K562 (cell line): ENCODE measurements around the gene IFI44L. TPM values are rescaled to one million over a fixed set of nuclear protein-coding genes. Genes with fewer than 3 reads are reported as not detected.

Experiments
- ATAC-seq: fragments of 200-7000 bp; cut with Tn5 transposase; 3 replicates; pipeline ENCODE4 v1.9.1; 2020; ENCODE audit warnings: moderate library complexity
- BruUV-seq: library from RNA; stranded (reverse); fragments of 400-500 nt; replicated peaks from 2 replicates; lab custom pipeline; 2021; lab: Mats Ljungman, UMichigan
- CTCF ChIA-PET: fragments of 300-600 bp; formaldehyde crosslinking; extraction: SDS; loops from one replicate; lab custom pipeline; 2021; ENCODE audit warnings: low intra/inter-chr PET ratio; lab: Yijun Ruan, JAX
- POLR2A ChIA-PET: fragments of 300-600, 350-650 bp; sonication (Branson Sonifier 250); formaldehyde crosslinking; extraction: SDS; loops from one replicate; lab custom pipeline; 2021; ENCODE audit warnings: antibody characterized with exemption, inconsistent platforms; lab: Yijun Ruan, JAX
- DNase-seq, 4 experiments: peaks; one replicate each; pipeline versions ENCODE4 v3.0.0 to v3.0.0-alpha.2; 2011 to 2018; ENCODE audit warnings: low spot score in 3 of 4, mixed read lengths in 3 of 4; ENCODE audit errors: extremely low read depth in 1 of 4
- FAIRE-seq: peaks from 2 replicates; lab custom pipeline; 2011; peaks lifted over from hg19 to GRCh38; lab: Jason Lieb, UNC
- H2AFZ ChIP-seq: 2 replicates; pipeline ENCODE4 v1.6.0; 2011; ENCODE audit warnings: low read depth, low read length, control low read depth, inconsistent platforms
- H3K27ac ChIP-seq: fragments of 200-600 bp; 3 replicates; pipeline ENCODE4 v1.8.0; 2011; ENCODE audit warnings: low read depth, mild to moderate bottlenecking, control low read depth, inconsistent platforms, low read length, moderate library complexity, mixed read lengths; ENCODE audit errors: extremely low read depth
- H3K27me3 ChIP-seq, 2 experiments: fragments of 300-600 bp in 1 of 2; 2 replicates in 1 of 2; 3 replicates in 1 of 2; pipeline versions ENCODE4 v1.6.0 to v1.8.0; 2011; ENCODE audit warnings: inconsistent platforms in 2 of 2, low read length in 2 of 2, mild to moderate bottlenecking in 1 of 2, mixed read lengths in 1 of 2, moderate library complexity in 1 of 2; ENCODE audit not compliant: control insufficient read depth in 2 of 2, insufficient read depth in 2 of 2
- H3K36me3 ChIP-seq: fragments of 300-600 bp; 3 replicates; pipeline ENCODE4 v1.8.0; 2011; ENCODE audit warnings: mild to moderate bottlenecking, low read length, inconsistent platforms; ENCODE audit not compliant: control insufficient read depth, insufficient read depth
- H3K4me1 ChIP-seq, 2 experiments: fragments of 200-600 bp in 1 of 2; replicated peaks in 1 of 2; 2 replicates in 1 of 2; 3 replicates in 1 of 2; pipeline versions ENCODE4 v1.5.1 to v1.8.0; 2011; ENCODE audit warnings: inconsistent platforms in 2 of 2, low read length in 2 of 2, mild to moderate bottlenecking in 1 of 2, mixed read lengths in 1 of 2, moderate library complexity in 1 of 2; ENCODE audit not compliant: control insufficient read depth in 2 of 2, insufficient read depth in 2 of 2
- H3K4me2 ChIP-seq: 2 replicates; pipeline ENCODE4 v1.6.1; 2011; ENCODE audit warnings: low read length, control low read depth, inconsistent platforms, mixed read lengths; ENCODE audit not compliant: insufficient read depth
- H3K4me3 ChIP-seq: fragments of 200-600 bp; sonication (generic), shearing (Covaris generic); 2 replicates; pipeline ENCODE4 v1.5.1; 2016; ENCODE audit warnings: control low read depth, inconsistent platforms
- H3K79me2 ChIP-seq: fragments of 200-600 bp; 3 replicates; pipeline ENCODE4 v1.8.0; 2011; ENCODE audit warnings: low read length, inconsistent platforms; ENCODE audit not compliant: control insufficient read depth, insufficient read depth
- H3K9ac ChIP-seq, 2 experiments: 2 replicates each; pipeline versions ENCODE4 v1.6.0 to v1.6.1; 2011; ENCODE audit warnings: low read depth in 2 of 2, low read length in 2 of 2, control low read depth in 1 of 2, inconsistent platforms in 1 of 2, mild to moderate bottlenecking in 1 of 2, mixed read lengths in 1 of 2; ENCODE audit not compliant: insufficient read depth in 1 of 2
- H3K9me1 ChIP-seq: one replicate; pipeline ENCODE4 v1.6.0; 2011; ENCODE audit warnings: inconsistent platforms, mild to moderate bottlenecking, low read length, moderate library complexity; ENCODE audit not compliant: control insufficient read depth, insufficient read depth
- H3K9me3 ChIP-seq: replicated peaks from 2 replicates; pipeline ENCODE4 v1.5.1; 2011; ENCODE audit warnings: low read depth, low read length, inconsistent platforms; ENCODE audit not compliant: control insufficient read depth, insufficient read depth
- H4K20me1 ChIP-seq: replicated peaks from 2 replicates; pipeline ENCODE4 v1.6.1; 2011; ENCODE audit warnings: low read length, inconsistent platforms, mixed read lengths; ENCODE audit not compliant: control insufficient read depth, insufficient read depth
- ATF1 ChIP-seq, 2 experiments: fragments of 450-650 bp in 1 of 2; IDR thresholded peaks; 2 replicates each; pipeline ENCODE4 v1.6.1; 2016; ENCODE audit warnings: missing compliant biosample characterization in 1 of 2, missing genetic modification characterization in 1 of 2
- EP400 ChIP-seq: fragments of 450-650 bp; IDR thresholded peaks from 2 replicates; pipeline ENCODE4 v1.6.1; 2017; ENCODE audit warnings: antibody characterized with exemption, mild to moderate bottlenecking, moderate library complexity
- GABPB1 ChIP-seq: sonication (generic); formaldehyde crosslinking; IDR thresholded peaks from 2 replicates; pipeline ENCODE4 v1.8.0; 2022; ENCODE audit warnings: mild to moderate bottlenecking, missing genetic modification reagents
- L3MBTL2 ChIP-seq: fragments of 450-650 bp; IDR thresholded peaks from 2 replicates; pipeline ENCODE4 v1.6.1; 2016; ENCODE audit warnings: mild to moderate bottlenecking, moderate library complexity
- MBD2 ChIP-seq: sonication (generic); IDR thresholded peaks from 2 replicates; pipeline ENCODE4 v1.6.1; 2016; ENCODE audit warnings: low read depth, borderline replicate concordance
- NR1H2 ChIP-seq: sonication (generic); formaldehyde crosslinking; IDR thresholded peaks from 2 replicates; pipeline ENCODE4 v1.4.0; 2020; ENCODE audit warnings: mild to moderate bottlenecking, missing genetic modification reagents
- NRF1 ChIP-seq, 2 experiments: fragments of 450-650 bp; IDR thresholded peaks in 1 of 2; conservative IDR thresholded peaks in 1 of 2; 2 replicates each; pipeline ENCODE4 v1.6.1; 2014; ENCODE audit warnings: mild to moderate bottlenecking in 2 of 2
- PREB ChIP-seq: sonication (generic); formaldehyde crosslinking; IDR thresholded peaks from 2 replicates; pipeline ENCODE4 v1.8.1; 2023; ENCODE audit warnings: mild to moderate bottlenecking, missing genetic modification reagents
- PRMT5 ChIP-seq: sonication (generic); formaldehyde crosslinking; IDR thresholded peaks from 2 replicates; pipeline ENCODE4 v1.5.0; 2020; ENCODE audit warnings: missing genetic modification reagents
- ZKSCAN1 ChIP-seq: fragments of 150-350 bp; IDR thresholded peaks from 2 replicates; pipeline ENCODE4 v1.6.1; 2016; ENCODE audit warnings: low read depth, low read length
- ZNF316 ChIP-seq: fragments of 450-650 bp; IDR thresholded peaks from 2 replicates; pipeline ENCODE4 v1.6.1; 2016
- ZNF408 ChIP-seq: fragments of 250-450 bp; sonication (Bioruptor Pico); IDR thresholded peaks from 2 replicates; pipeline ENCODE4 v1.4.0; 2020; ENCODE audit warnings: low read depth, mild to moderate bottlenecking, moderate library complexity
- ZNF561 ChIP-seq: fragments of 450-650 bp; formaldehyde crosslinking; conservative IDR thresholded peaks from 2 replicates; pipeline ENCODE4 v1.4.0; 2020; ENCODE audit warnings: mild to moderate bottlenecking, moderate library complexity
- ZNF592 ChIP-seq: fragments of 450-650 bp; IDR thresholded peaks from 2 replicates; pipeline ENCODE4 v1.6.1; 2017; ENCODE audit warnings: antibody characterized with exemption, mild to moderate bottlenecking
- ZNF76 ChIP-seq: fragments of 250-450 bp; sonication (Bioruptor Pico); IDR thresholded peaks from 2 replicates; pipeline ENCODE4 v1.4.0; 2020; ENCODE audit warnings: mild to moderate bottlenecking, moderate library complexity, borderline replicate concordance
- ZNF830 ChIP-seq: fragments of 250-450 bp; sonication (Bioruptor Pico); IDR thresholded peaks from 2 replicates; pipeline ENCODE4 v1.5.0; 2021; ENCODE audit warnings: mild to moderate bottlenecking
- WGBS: fragments of 100-300 bp; shearing (Covaris generic); methylation state at CpG from one replicate; pipeline ENCODE4 v1.1.6; 2016; ENCODE audit warnings: low coverage, mixed read lengths; ENCODE audit not compliant: insufficient coverage; ENCODE audit errors: missing lambda C conversion rate; 5-methylcytosine and 5-hydroxymethylcytosine counted together
- in situ Hi-C: fragments of 300-500 bp; cut with MboI; formaldehyde crosslinking; loops from 4 replicates; pipeline ENCODE4 v1.15.0; 2018; ENCODE audit warnings: inconsistent platforms, mixed read lengths
- intact Hi-C: fragments of 100-400 bp; cut with micrococcal nuclease; formaldehyde crosslinking; loops from 2 replicates; pipeline ENCODE4 v1.14.2; 2022
- polyA plus RNA-seq, 8 experiments: library from polyadenylated mRNA; depleted of rRNA in 4 of 8; stranded (reverse) in 5 of 8; unstranded in 3 of 8; fragments of >200 nt; fragmentation: Nextera tagmentation in 2 of 8; fragmentation: Illumina TruSeq in 1 of 8; extraction: Ambion mirVana in 2 of 8; extraction: Trizol in 1 of 8; gene quantifications; 2 replicates each; pipeline versions ENCODE4 v1.2.1 to v1.2.3, GENCODE V29; 2011 to 2014; ENCODE audit warnings: inconsistent platforms in 1 of 8, missing spikeins in 1 of 8
- total RNA-seq, 7 experiments: library from RNA; depleted of rRNA in 6 of 7; stranded (reverse); fragments of >200 nt in 6 of 7; fragmentation: Illumina TruSeq in 2 of 7; extraction: Trizol in 2 of 7; gene quantifications; 2 replicates each; pipeline versions ENCODE4 v1.2.1 to v1.2.3, GENCODE V29; 2011 to 2021; ENCODE audit warnings: low replicate concordance in 1 of 7
- TF ChIP-seq, protein P1 (sequence below): fragments of 450-650 bp; IDR thresholded peaks from 2 replicates; pipeline ENCODE4 v1.6.1; 2017; ENCODE audit warnings: antibody characterized with exemption

The IFI44L gene
- total and polyA plus RNA-seq, 9 of the 15 experiments (the other 6 are each of a cell fraction or from before 2014, with no cell fraction given): 0.04 to 0.22 TPM; not detected in 7

DNA sequence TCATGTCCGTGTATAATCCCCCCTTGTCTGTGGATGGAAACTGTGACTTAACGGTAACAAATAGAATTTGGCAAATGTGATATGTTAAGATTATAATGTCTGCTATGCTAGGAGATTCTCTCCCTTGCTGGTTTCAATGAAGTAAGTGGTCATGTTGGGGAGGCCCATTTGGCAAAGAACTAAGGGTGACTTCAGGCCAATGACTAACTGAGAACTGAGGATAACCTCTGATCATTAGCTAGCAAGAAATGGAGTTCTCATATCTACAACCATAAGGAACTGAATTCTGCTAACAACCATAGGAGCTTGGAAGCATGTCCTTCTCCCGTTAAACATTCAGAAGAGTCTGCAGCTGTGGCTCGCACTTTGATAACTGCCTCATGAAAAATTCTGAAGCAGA, 2.3 kb downstream of the IFI44L start (continued):
- TF ChIP-seq, protein P1, sequence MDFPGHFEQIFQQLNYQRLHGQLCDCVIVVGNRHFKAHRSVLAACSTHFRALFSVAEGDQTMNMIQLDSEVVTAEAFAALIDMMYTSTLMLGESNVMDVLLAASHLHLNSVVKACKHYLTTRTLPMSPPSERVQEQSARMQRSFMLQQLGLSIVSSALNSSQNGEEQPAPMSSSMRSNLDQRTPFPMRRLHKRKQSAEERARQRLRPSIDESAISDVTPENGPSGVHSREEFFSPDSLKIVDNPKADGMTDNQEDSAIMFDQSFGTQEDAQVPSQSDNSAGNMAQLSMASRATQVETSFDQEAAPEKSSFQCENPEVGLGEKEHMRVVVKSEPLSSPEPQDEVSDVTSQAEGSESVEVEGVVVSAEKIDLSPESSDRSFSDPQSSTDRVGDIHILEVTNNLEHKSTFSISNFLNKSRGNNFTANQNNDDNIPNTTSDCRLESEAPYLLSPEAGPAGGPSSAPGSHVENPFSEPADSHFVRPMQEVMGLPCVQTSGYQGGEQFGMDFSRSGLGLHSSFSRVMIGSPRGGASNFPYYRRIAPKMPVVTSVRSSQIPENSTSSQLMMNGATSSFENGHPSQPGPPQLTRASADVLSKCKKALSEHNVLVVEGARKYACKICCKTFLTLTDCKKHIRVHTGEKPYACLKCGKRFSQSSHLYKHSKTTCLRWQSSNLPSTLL: no peak
- TF ChIP-seq ATF1 (CRISPR knock-in tag; IDR thresholded peaks at IDR 0.05) (no peak), ATF1 (tag; IDR thresholded peaks at IDR 0.05) (no peak), GABPB1 (no peak), ZNF316 (no peak)

DNA sequence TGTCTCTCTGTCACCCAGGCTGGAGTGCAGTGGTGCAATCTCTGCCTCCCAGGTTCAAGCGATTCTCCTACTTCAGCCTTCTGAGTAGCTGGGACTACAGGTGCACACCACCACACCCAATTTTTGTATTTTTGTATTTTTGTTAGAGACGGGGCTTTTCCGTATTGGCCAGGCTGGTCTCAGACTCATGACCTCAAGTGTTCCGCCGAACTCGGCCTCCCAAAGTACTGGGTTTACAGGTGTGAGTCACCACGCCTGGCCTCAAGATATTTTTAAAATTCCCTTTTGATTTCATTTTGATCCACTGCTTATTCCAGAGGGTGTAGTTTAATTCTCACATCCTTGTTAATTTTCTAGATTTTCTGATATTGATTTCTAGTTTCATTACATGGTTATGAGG, 3.8 kb downstream of the IFI44L start:
- no peak for FAIRE-seq
- no TSS peak for BruUV-seq
- no peaks in the 10 kb centered on the region for H3K27me3 ChIP-seq
- ChIA-PET POLR2A (no interaction called here), CTCF (no interaction called here)
- H3K27ac ChIP-seq: no peak overlapping the region
- H3K9me1 ChIP-seq: no peaks in the 10 kb centered on the region
- no peaks in the 10 kb centered on the region for H3K4me1 ChIP-seq
- in situ Hi-C loops (no loop called here), intact Hi-C loops (no loop called here)
- no peaks in the 10 kb centered on the region for H3K9me3 ChIP-seq
- H3K4me3 ChIP-seq: no peak overlapping the region
- H4K20me1 ChIP-seq: no peaks in the 10 kb centered on the region
- ATAC-seq: no peak
- no peaks in the 10 kb centered on the region for H3K36me3 ChIP-seq
- H3K79me2 ChIP-seq: no peaks in the 10 kb centered on the region
- no peak overlapping the region for H3K9ac ChIP-seq
- H3K4me2 ChIP-seq: no peak overlapping the region
- DNase-seq: no peak
- WGBS: 0% methylated on average over 7 of the region's 7 CpGs
- no peak overlapping the region for H2AFZ ChIP-seq
- TF ChIP-seq L3MBTL2: no peak
- TF ChIP-seq EP400: no peak
- TF ChIP-seq NRF1 (conservative IDR thresholded peaks at IDR 0.05 in 1 of 2, IDR thresholded peaks at IDR 0.05 in 1 of 2): no peak
- TF ChIP-seq ZNF592: no peak
- TF ChIP-seq NR1H2 (CRISPR knock-in tag): no peak
- no peak for TF ChIP-seq MBD2
- TF ChIP-seq ZNF561 (CRISPR knock-in tag): no peak
- no peak for TF ChIP-seq ZNF408 (CRISPR knock-in tag)
- TF ChIP-seq ZKSCAN1: no peak
- no peak for TF ChIP-seq ZNF830 (CRISPR knock-in tag)
- TF ChIP-seq ZNF76 (CRISPR knock-in tag): no peak
- no peak for TF ChIP-seq PREB (CRISPR knock-in tag)
- no peak for TF ChIP-seq PRMT5 (CRISPR knock-in tag)
